ENCODE results near the gene ATRNL1. TPM values are rescaled to one million over a fixed set of nuclear protein-coding genes. Genes with fewer than 3 reads are reported as not detected.

ATRNL1 gene
- total RNA-seq, 1 experiment from 2014 or later = not detected

- no peaks in the 10 kb centered on the region for H3K27me3 ChIP-seq (ENCODE audit: low read length)
- H3F3A ChIP-seq (ENCODE audit: low read length, unreplicated experiment) = no peaks in the 10 kb centered on the region
- H3K79me2 ChIP-seq (ENCODE audit: low read length) = no peaks in the 10 kb centered on the region
- no peaks in the 10 kb centered on the region for H3K9me2 ChIP-seq (replicated peaks; ENCODE audit: low read length)
- H3K4me3 ChIP-seq (ENCODE audit: low read length) = no peak overlapping the region
- POLR2A ChIA-PET (ENCODE audit: unreplicated experiment) = no interaction called here
- intact Hi-C loops (cut with micrococcal nuclease) = no loop called here
- no peak overlapping the region for H3K4me2 ChIP-seq (ENCODE audit: low read length)
- no peaks in the 10 kb centered on the region for H3K9me3 ChIP-seq (ENCODE audit: low read length)
- TF ChIP-seq CTCF (conservative IDR thresholded peaks at IDR 0.05; ENCODE audit: low read depth, low read length) (no peak), EZH2phosphoT487 (IDR thresholded peaks at IDR 0.05; ENCODE audit: borderline replicate concordance, low read length) (no peak), EZH2 (IDR thresholded peaks at IDR 0.05; ENCODE audit: low read length, unreplicated experiment) (no peak)
- ATAC-seq = no peak
- CTCF ChIA-PET = no interaction called here
- no peak for DNase-seq
- H2AFZ ChIP-seq (ENCODE audit: low read length) = no peak overlapping the region
- no peaks in the 10 kb centered on the region for H3K36me3 ChIP-seq (ENCODE audit: low read depth, low read length)
- BruUV-seq (replicated peaks) = no TSS peak
- no peaks in the 10 kb centered on the region for H4K20me1 ChIP-seq (ENCODE audit: low read length)
- H3K27ac ChIP-seq (ENCODE audit: low read length) = no peak overlapping the region
- no peak overlapping the region for H3K9ac ChIP-seq (ENCODE audit: low read length)
- no peaks in the 10 kb centered on the region for H3K4me1 ChIP-seq (ENCODE audit: insufficient read depth, low read length)
These were observed 773.5 kb downstream of the ATRNL1 start for GRCh38 chr10:115866691-115867090.

GRCh38 chr10:115867305-115867704 is 774.1 kb downstream of the ATRNL1 start:
- H3K9me3 ChIP-seq (ENCODE audit: low read length) = no peaks in the 10 kb centered on the region
- ATAC-seq (no peak), DNase-seq (no peak)
- H2AFZ ChIP-seq (ENCODE audit: low read length) = no peak overlapping the region
- H3K27ac ChIP-seq (ENCODE audit: low read length) = no peak overlapping the region
- no peaks in the 10 kb centered on the region for H3K36me3 ChIP-seq (ENCODE audit: low read depth, low read length)
- BruUV-seq (replicated peaks) = no TSS peak
- intact Hi-C loops (cut with micrococcal nuclease) = no loop called here
- H4K20me1 ChIP-seq (ENCODE audit: low read length) = no peaks in the 10 kb centered on the region
- H3K27me3 ChIP-seq (ENCODE audit: low read length) = no peaks in the 10 kb centered on the region
- no peaks in the 10 kb centered on the region for H3F3A ChIP-seq (ENCODE audit: low read length, unreplicated experiment)
- H3K4me3 ChIP-seq (ENCODE audit: low read length) = no peak overlapping the region
- H3K79me2 ChIP-seq (ENCODE audit: low read length) = no peaks in the 10 kb centered on the region
- H3K4me1 ChIP-seq (ENCODE audit: insufficient read depth, low read length) = no peaks in the 10 kb centered on the region
- H3K9me2 ChIP-seq (replicated peaks; ENCODE audit: low read length) = no peaks in the 10 kb centered on the region
- H3K9ac ChIP-seq (ENCODE audit: low read length) = no peak overlapping the region
- POLR2A ChIA-PET (ENCODE audit: unreplicated experiment) = no interaction called here
- H3K4me2 ChIP-seq (ENCODE audit: low read length) = no peak overlapping the region
- TF ChIP-seq EZH2phosphoT487 (IDR thresholded peaks at IDR 0.05; ENCODE audit: borderline replicate concordance, low read length) (no peak), CTCF (conservative IDR thresholded peaks at IDR 0.05; ENCODE audit: low read depth, low read length) (no peak), EZH2 (IDR thresholded peaks at IDR 0.05; ENCODE audit: low read length, unreplicated experiment) (no peak)
- CTCF ChIA-PET = no interaction called here

GRCh38 chr10:115871855-115872254 is 778.7 kb downstream of the ATRNL1 start:
- Histone ChIP-seq H3K4me2 (ENCODE audit: low read length) (no peak overlapping the region), H3K79me2 (ENCODE audit: low read length) (no peaks in the 10 kb centered on the region), H3K27me3 (ENCODE audit: low read length) (no peaks in the 10 kb centered on the region), H3K4me1 (ENCODE audit: insufficient read depth, low read length) (no peaks in the 10 kb centered on the region), H3K27ac (ENCODE audit: low read length) (no peak overlapping the region), H2AFZ (ENCODE audit: low read length) (no peak overlapping the region), H3K9me3 (ENCODE audit: low read length) (no peaks in the 10 kb centered on the region), H3K36me3 (ENCODE audit: low read depth, low read length) (no peaks in the 10 kb centered on the region), H3F3A (ENCODE audit: low read length, unreplicated experiment) (no peaks in the 10 kb centered on the region), H3K4me3 (ENCODE audit: low read length) (no peak overlapping the region), H3K9me2 (replicated peaks; ENCODE audit: low read length) (no peaks in the 10 kb centered on the region), H4K20me1 (ENCODE audit: low read length) (no peaks in the 10 kb centered on the region), H3K9ac (ENCODE audit: low read length) (no peak overlapping the region)
- intact Hi-C loops (cut with micrococcal nuclease) = no loop called here
- ChIA-PET POLR2A (ENCODE audit: unreplicated experiment) (no interaction called here), CTCF (no interaction called here)
- ATAC-seq (no peak), DNase-seq (no peak)
- BruUV-seq (replicated peaks) = no TSS peak
- no peak for TF ChIP-seq EZH2phosphoT487 (IDR thresholded peaks at IDR 0.05; ENCODE audit: borderline replicate concordance, low read length)
- TF ChIP-seq EZH2 (IDR thresholded peaks at IDR 0.05; ENCODE audit: low read length, unreplicated experiment) = no peak
- TF ChIP-seq CTCF (conservative IDR thresholded peaks at IDR 0.05; ENCODE audit: low read depth, low read length) = no peak
